Measurements from ENCODE around the gene DNPEP. TPM values are rescaled to one million over a fixed set of nuclear protein-coding genes. Genes with fewer than 3 reads are reported as not detected.
A peak's percentile ranks its signal among the peaks of the same experiment; 100 is the strongest.

The DNPEP gene
- total and polyA plus RNA-seq, 2 donors (not counting 3 experiments of a cell fraction or from before 2014, with no cell fraction given) = 40.4 to 77.5 TPM

DNA sequence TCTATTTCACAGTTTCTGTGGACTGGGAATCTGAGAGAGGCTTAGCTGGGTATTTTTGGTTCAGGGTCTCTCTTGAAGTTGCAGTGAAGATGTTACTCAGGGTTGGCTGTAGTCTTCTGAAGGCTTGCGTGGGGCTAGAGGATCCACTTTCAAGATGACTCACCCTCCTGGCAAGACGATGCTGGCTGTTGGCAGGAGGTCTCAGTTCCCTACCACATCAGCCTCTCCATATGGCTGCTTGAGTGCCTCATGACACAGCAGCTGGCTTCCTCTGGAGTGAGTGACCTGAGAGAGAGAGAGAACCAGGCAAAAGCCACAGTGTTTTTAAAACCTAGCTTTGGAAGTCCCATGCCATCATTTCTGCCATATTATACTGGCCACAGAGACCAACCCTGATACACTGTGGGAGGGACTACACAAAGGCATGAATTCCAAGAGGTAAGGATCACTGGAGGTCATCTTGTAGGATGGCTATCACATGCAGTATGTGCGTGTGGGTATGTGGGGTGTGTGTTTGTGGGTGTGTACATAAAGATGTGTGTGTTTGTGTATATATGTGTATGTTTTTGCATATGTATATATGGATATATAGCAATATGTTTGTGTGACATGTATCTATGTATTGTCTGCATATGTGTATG lies 25.1 kb downstream of the DNPEP start:
- POLR2A ChIA-PET = no interaction called here
- no peaks in the 10 kb centered on the region for H4K20me1 ChIP-seq (replicated peaks; ENCODE audit: control insufficient read depth, extremely low read depth, insufficient read depth, low read length)
- H3K79me2 ChIP-seq (ENCODE audit: control insufficient read depth, insufficient read depth, low read length) = no peaks in the 10 kb centered on the region
- TF ChIP-seq JUN (IDR thresholded peaks at IDR 0.05; ENCODE audit: borderline replicate concordance, insufficient read depth, insufficient read length, low read depth) = no peak
- no peak for TF ChIP-seq GATA2 (IDR thresholded peaks at IDR 0.05; ENCODE audit: insufficient read depth, insufficient read length, low read depth, low read length)
- no peak for TF ChIP-seq MYC (IDR thresholded peaks at IDR 0.05; ENCODE audit: low read depth, low read length)
- TF ChIP-seq POLR2AphosphoS5 (IDR thresholded peaks at IDR 0.05; ENCODE audit: insufficient read depth, low read depth, low read length) = no peak
- TF ChIP-seq FOS (IDR thresholded peaks at IDR 0.05; ENCODE audit: borderline replicate concordance, insufficient read depth, low read length) = peak; percentile 18
- TF ChIP-seq MAX (IDR thresholded peaks at IDR 0.05; ENCODE audit: insufficient read depth, insufficient read length) = no peak
- no peak for TF ChIP-seq EZH2 (IDR thresholded peaks at IDR 0.05; ENCODE audit: borderline replicate concordance, low read depth, low read length, severe bottlenecking)
- DNase-seq (ENCODE audit: low read depth, low spot score) (peak; percentile 22), FAIRE-seq (peak; percentile 4)
- no TSS peak for BruUV-seq (replicated peaks)
- H3K27ac ChIP-seq (ENCODE audit: insufficient read depth, low read depth, low read length) = no peak overlapping the region
- no peaks in the 10 kb centered on the region for H3K4me1 ChIP-seq (ENCODE audit: control insufficient read depth, extremely low read depth, insufficient read depth, low read length)
- no peak overlapping the region for H3K4me2 ChIP-seq (ENCODE audit: insufficient read depth, low read length)
- H3K9me3 ChIP-seq (replicated peaks; ENCODE audit: control insufficient read depth, insufficient read depth, low read length) = no peaks in the 10 kb centered on the region
- H3K27me3 ChIP-seq (ENCODE audit: control insufficient read depth in 2 of 2, insufficient read depth in 2 of 2, low read length in 2 of 2) = peaks cover 19 to 23% of the 10 kb centered on the region in 2 experiments
- intact Hi-C loops (cut with micrococcal nuclease) = no loop called here
- no peaks in the 10 kb centered on the region for H3K9me1 ChIP-seq (replicated peaks; ENCODE audit: control insufficient read depth, extremely low read depth, insufficient read depth, low read length)
- no peak overlapping the region for H2AFZ ChIP-seq (ENCODE audit: low read depth, low read length)
- CTCF ChIA-PET = no interaction called here
- H3K9ac ChIP-seq (replicated peaks; ENCODE audit: extremely low read depth, insufficient read depth, low read length) = no peak overlapping the region
- dilution Hi-C loops (cut with MboI; ENCODE audit: extremely low pct_ligation_motif_present, low sequenced_read_pairs) = no loop called here
- no peak overlapping the region for H3K4me3 ChIP-seq (replicated peaks in 1 of 3; ENCODE audit: insufficient read depth in 1 of 3, low read depth in 1 of 3, low read length in 3 of 3)
- no peaks in the 10 kb centered on the region for H3K36me3 ChIP-seq (ENCODE audit: control insufficient read depth in 2 of 2, extremely low read depth in 1 of 2, insufficient read depth in 2 of 2, low read length in 2 of 2)

DNA sequence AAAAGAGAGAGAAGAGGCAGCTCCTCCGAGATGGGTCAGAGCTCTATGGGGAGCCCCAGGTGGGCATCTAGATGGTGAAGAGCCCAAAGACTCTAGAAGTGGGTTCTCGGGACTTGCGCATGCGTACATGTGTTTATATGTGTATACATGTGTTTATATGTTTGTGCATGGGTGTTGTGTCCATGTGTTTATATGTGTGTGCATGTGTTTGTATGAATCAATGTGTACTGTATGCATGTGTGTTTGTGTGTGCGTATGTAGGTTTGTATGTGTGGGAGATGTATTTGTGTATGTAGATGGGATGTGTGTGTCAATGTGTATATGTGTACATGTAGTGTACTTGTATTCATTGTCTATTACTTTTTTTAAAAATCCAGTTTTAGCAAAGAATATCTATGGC lies 25.6 kb downstream of the DNPEP start:
- Histone ChIP-seq H4K20me1 (replicated peaks; ENCODE audit: control insufficient read depth, extremely low read depth, insufficient read depth, low read length) (no peaks in the 10 kb centered on the region), H3K4me1 (ENCODE audit: control insufficient read depth, extremely low read depth, insufficient read depth, low read length) (no peaks in the 10 kb centered on the region), H2AFZ (ENCODE audit: low read depth, low read length) (no peak overlapping the region), H3K79me2 (ENCODE audit: control insufficient read depth, insufficient read depth, low read length) (no peaks in the 10 kb centered on the region), H3K9me3 (replicated peaks; ENCODE audit: control insufficient read depth, insufficient read depth, low read length) (no peaks in the 10 kb centered on the region), H3K27me3 (ENCODE audit: control insufficient read depth in 2 of 2, insufficient read depth in 2 of 2, low read length in 2 of 2) (peaks cover 19 to 23% of the 10 kb centered on the region in 2 experiments), H3K27ac (ENCODE audit: insufficient read depth, low read depth, low read length) (no peak overlapping the region), H3K9ac (replicated peaks; ENCODE audit: extremely low read depth, insufficient read depth, low read length) (no peak overlapping the region), H3K4me2 (ENCODE audit: insufficient read depth, low read length) (no peak overlapping the region), H3K9me1 (replicated peaks; ENCODE audit: control insufficient read depth, extremely low read depth, insufficient read depth, low read length) (no peaks in the 10 kb centered on the region), H3K36me3 (ENCODE audit: control insufficient read depth in 2 of 2, extremely low read depth in 1 of 2, insufficient read depth in 2 of 2, low read length in 2 of 2) (no peaks in the 10 kb centered on the region), H3K4me3 (replicated peaks in 1 of 3; ENCODE audit: insufficient read depth in 1 of 3, low read depth in 1 of 3, low read length in 3 of 3) (no peak overlapping the region)
- TF ChIP-seq CTCF (IDR thresholded peaks at IDR 0.05; ENCODE audit: extremely low read depth in 1 of 2, insufficient read depth in 1 of 2, low read depth in 1 of 2, low read length in 2 of 2) (no peak), POLR2A (IDR thresholded peaks at IDR 0.05; ENCODE audit: low read depth, low read length) (no peak), MAX (IDR thresholded peaks at IDR 0.05; ENCODE audit: insufficient read depth, insufficient read length) (no peak), GATA2 (IDR thresholded peaks at IDR 0.05; ENCODE audit: insufficient read depth, insufficient read length, low read depth, low read length) (no peak), MYC (IDR thresholded peaks at IDR 0.05; ENCODE audit: low read depth, low read length) (no peak), POLR2AphosphoS5 (IDR thresholded peaks at IDR 0.05; ENCODE audit: insufficient read depth, low read depth, low read length) (no peak), EZH2 (IDR thresholded peaks at IDR 0.05; ENCODE audit: borderline replicate concordance, low read depth, low read length, severe bottlenecking) (no peak), JUN (IDR thresholded peaks at IDR 0.05; ENCODE audit: borderline replicate concordance, insufficient read depth, insufficient read length, low read depth) (no peak), FOS (IDR thresholded peaks at IDR 0.05; ENCODE audit: borderline replicate concordance, insufficient read depth, low read length) (no peak)
- dilution Hi-C loops (cut with MboI; ENCODE audit: extremely low pct_ligation_motif_present, low sequenced_read_pairs) = no loop called here
- intact Hi-C loops (cut with micrococcal nuclease) = no loop called here
- DNase-seq (ENCODE audit: low read depth, low spot score) (no peak), FAIRE-seq (no peak)
- CTCF ChIA-PET = no interaction called here
- POLR2A ChIA-PET = no interaction called here
- no TSS peak for BruUV-seq (replicated peaks)
